ENCODE results near the gene TBC1D3B. TPM values are rescaled to one million over a fixed set of nuclear protein-coding genes. Genes with fewer than 3 reads are reported as not detected.
A peak's percentile ranks its signal among the peaks of the same experiment; 100 is the strongest.
"Not testable (repeated sequence)": the region's sequence is repeated elsewhere in the genome, so short reads cannot be mapped to it uniquely, and the experiment has no call there.

The TBC1D3B gene
- total RNA-seq, 1 experiment from 2014 or later, result not detected

GRCh38 chr17:36201102-36201501 is 24.7 kb upstream of the TBC1D3B start:
- not testable (repeated sequence) for DNase-seq (ENCODE audit: low read depth)

GRCh38 chr17:36198831-36199465 is 22.5 kb upstream of the TBC1D3B start:
- DNase-seq (ENCODE audit: low read depth), result peak; percentile 25

DNA sequence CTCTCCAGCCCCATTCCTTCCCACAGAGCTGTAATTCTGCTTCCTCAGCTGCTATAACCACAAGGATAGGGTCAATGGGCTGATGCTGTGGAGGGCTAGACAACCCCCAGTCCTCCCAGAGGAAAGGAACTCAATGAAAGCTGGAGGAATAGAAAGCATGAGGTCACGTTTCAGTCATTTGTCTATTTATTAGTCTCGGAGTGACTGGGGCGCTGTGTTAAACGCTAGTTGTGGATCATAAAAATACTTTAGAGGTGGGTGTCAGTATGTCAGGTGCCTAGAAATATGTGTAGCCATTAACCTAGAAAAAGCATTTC is 20.9 kb upstream of the TBC1D3B start:
- DNase-seq (ENCODE audit: low read depth), result no peak

DNA sequence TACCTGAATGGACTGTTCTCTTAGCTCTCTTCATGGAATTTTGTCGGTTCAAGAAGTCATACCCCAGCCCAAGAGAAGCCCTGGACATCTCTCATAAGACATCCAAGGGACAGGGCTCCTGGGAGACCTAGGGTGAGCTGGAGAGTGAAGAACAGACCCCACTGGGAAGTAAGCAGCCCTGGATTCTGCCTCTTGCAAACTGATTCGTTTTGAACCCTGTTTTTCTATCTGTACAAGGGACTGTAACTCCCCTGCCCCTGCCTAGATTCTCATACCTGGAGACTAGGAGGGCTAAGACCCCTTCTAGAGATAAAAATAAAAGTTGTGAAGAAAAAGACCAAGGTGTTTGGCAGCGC is 19.7 kb upstream of the TBC1D3B start:
- no peak for DNase-seq (ENCODE audit: low read depth)

DNA sequence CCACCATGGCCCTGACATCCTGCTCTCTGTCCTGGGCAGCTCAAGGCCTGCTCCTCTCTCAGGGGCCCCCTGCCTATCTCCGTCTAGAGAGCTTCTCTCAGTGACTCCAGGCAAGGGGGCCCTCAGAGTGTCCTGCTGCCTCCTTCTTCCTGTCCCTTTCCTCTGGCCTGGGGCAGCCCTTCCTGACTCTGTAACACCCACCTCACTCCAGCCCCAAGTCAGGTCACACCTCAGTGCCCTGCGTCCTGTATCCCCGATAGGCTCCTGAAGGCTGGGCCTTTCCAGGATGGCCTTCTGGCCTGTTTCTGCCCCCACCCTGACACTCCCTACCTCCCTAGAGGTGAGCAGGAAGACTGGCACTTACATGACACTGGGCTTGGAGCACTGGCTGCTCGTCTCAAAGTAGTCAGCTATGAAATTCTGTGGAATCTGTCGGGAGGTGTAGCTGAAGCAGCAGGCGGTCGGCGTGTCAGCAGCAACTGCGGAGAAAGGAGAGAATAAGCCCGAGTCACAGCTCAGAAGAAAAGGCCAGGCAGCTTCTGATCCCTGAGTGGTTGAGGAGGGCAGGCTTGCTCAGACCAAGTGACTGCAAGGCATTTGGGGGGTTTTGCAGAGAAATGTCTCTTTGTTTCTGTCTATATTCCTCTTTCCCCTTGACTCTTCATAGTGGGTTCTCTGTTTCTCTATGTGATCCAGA is 19.1 kb upstream of the TBC1D3B start:
- no peak for DNase-seq (ENCODE audit: low read depth)

- DNase-seq (ENCODE audit: low read depth), result not testable (repeated sequence)
These were observed 18.5 kb upstream of the TBC1D3B start for GRCh38 chr17:36194832-36195433.

GRCh38 chr17:36194147-36194831 is 17.9 kb upstream of the TBC1D3B start:
- DNase-seq (ENCODE audit: low read depth), result not testable (repeated sequence)

DNA sequence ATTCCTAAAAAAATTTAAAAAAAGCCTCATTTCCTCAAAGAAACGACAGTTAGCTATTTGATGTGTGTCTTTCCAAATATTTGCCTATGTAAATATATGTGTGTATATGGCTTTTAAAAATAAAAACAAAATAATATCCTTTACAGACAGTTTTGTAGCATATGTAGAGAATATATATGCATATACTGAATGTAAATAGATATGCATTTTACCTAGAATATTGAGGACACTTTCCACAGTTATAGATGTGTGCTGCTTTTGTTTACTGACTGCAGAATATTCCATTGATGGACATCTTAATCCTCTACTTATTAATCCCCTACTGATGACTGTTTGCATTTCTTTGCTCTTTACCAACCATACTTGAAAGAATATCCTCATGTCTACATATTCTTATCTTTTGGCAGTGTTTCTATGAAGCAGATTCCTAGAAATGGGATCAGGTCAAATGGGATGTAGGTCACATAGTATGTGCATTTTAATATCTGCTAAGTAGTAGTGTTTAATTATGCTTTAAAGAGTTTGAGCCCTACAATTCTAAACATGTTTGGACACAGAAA is 16.9 kb upstream of the TBC1D3B start:
- no peak for DNase-seq (ENCODE audit: low read depth)

- DNase-seq (ENCODE audit: low read depth), result not testable (repeated sequence)
These were observed 14.3 kb upstream of the TBC1D3B start for GRCh38 chr17:36190549-36191330.

DNA sequence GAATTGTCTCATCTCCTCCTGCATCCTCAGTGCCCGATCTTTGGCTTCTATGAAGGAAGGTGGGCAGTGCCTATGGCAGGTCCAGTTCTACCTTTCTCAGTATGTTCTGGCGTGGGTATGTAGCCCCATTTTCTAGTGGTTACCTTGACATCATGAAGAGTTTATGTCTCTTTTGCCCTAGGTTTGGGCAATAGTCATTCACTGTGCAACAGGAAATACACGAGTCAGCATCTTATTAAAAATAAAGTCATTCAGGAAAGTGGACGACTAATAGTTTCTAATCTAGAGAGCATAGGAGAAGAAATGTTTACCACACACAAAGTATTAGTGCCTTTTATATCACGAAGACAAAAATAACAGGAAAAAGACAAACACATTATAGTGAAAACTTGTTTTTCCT is 13.6 kb upstream of the TBC1D3B start:
- not testable (repeated sequence) for DNase-seq (ENCODE audit: low read depth)

- no peak for DNase-seq (ENCODE audit: low read depth)
These were observed 12.5 kb upstream of the TBC1D3B start for GRCh38 chr17:36188891-36189306.

DNA sequence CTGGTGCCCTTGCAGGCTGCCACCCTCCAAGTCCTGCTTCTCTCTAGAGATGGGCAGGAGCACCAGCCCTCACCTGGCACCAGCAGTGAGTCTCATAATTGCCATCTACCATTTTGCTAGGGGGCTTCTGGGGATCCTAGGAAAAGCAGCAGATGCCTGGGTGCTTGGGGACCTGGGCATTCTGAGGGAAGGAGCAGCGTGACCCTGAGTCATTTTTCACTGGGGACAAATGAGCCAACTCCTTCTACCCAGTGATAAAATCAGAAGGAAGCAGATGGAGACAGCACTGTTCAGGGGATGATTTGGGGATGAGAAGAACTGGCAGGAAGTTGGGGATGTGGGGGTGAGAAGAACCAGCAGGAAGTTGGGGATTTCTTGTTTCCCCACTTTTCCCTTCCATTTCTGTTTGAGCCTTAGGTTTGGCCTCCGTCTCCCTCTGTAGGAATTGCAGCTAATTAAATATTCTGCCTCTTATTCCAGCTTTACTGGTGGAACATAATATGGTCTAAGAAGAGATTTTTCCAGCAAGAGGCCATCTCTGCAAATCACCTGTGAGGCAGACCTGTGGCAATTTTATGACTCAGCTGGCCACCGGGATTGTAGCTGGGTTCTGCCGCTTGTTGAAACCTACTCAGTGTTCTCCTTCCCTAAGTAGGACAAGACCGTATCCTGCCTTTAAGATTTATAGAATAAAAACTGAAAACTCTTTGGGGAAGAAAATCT is 11.7 kb upstream of the TBC1D3B start:
- not testable (repeated sequence) for DNase-seq (ENCODE audit: low read depth)

DNA sequence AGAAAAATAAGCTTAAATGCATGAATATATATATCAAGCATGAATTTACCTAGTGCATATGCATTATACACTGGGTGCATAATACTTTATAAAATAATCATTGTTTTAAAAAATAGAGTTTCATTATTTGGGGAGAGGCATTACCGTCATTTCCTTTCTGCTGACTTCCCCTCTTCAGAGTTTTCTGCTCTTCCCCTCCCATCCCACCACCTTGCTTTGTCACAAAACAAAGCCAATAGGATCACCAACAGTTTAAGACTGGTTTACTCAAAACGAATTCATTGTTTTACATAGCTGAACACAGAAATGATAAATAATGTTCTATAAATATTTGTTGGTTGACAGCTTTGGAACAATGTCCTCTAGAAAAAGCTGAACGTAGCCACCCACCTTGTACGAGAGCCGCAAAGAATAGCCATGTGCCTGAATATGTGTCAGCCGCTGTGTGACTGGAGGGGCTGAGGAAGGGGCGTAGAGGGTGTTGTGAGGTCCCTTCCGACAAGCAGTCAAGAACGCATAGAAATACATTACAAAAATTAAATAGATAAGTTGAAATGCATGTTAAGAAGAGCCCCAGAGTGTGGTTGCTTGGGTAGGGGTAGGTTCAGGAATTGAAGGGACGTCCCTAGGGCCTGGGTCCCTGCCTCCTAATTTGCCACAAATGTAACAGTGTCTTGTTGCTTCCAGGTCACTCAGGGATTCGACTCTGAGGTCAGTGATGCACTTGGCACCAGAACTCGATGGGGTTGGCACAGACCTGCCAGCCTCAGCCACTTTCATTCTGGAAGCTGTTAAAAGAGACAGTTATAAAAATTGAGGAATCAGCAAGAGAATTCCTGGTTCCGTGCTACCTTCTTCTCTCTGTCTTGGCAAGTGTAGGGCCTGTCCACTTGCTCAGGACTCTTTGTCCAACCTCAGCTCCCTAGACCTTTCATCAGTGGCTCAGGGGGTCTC is 10.7 kb upstream of the TBC1D3B start:
- DNase-seq (ENCODE audit: low read depth), result not testable (repeated sequence)

DNA sequence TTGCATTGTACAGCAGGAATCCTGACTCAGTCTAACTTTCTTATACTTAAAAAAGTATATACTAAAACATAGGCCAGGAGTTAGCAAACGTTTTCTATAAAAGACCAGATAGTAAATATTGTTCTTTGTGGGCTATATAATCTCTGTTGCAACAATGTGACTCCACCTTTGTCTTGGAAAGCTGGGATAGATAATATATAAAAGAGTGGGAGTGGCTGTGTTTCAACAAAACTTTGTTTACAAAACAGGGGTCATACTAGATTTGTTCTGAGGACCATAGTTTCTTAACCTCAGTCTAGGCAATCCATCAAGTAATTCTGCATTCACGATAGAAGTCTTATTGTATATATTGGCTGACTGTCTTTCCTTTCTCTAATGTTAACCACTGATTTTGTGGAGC is 9.0 kb upstream of the TBC1D3B start:
- DNase-seq (ENCODE audit: low read depth), result no peak

- no peak for DNase-seq (ENCODE audit: low read depth)
These were observed 7.8 kb upstream of the TBC1D3B start for GRCh38 chr17:36184023-36184765.

GRCh38 chr17:36183001-36183971 is 6.8 kb upstream of the TBC1D3B start:
- DNase-seq (ENCODE audit: low read depth), result peak; percentile 67

DNA sequence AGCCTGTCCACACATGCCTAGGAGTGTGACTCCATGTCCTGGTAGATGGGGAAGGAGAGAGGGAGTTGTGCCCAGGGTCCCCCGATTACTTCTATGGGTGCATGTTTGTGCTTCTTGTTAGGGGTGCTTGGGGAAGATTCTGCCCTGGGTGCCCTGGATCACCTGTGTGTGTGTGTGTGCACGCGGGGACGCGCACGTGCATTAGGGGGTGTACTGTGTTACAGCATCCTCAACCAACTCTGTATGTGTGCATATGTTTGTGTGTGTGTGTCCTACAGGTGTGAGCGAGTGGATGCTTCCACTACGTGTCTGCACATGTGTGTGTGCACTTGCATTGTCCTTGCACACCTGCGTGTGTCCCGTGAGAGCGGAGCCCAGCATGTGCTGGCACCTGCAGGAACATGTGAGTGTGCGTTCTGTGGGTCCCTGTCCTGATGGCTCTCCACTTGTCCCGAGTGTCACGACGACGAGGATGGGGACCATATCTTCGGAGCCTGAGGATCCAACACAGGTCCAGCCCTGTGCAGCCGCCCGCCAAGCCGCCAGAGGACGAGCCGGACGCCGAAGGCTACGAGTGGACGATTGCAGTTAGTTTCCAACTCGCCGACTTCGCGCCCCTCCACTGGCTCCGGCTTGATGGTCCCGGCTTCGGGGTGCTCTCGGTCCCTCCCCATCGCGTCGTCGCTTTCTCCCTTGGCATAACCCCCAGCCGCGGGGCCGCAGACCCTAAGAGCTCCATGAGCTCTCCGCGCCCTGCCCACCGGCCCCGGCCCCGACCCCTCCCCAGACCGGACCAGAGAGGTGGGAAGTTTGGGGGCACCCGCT is 6.0 kb upstream of the TBC1D3B start:
- DNase-seq (ENCODE audit: low read depth), result peak; percentile 9

Measured in Daoy (cell line).